HG03025 (cell line): ENCODE data around the gene PRSS37.

Experiments
- ATAC-seq: cut with Tn5 transposase; IDR thresholded peaks from one replicate; pipeline ENCODE4 v1.9.1; 2021; ENCODE audit warnings: mild to moderate bottlenecking, moderate library complexity; ENCODE audit not compliant: unreplicated experiment, low FRiP score

PRSS37 gene

GRCh38 chr7:141789917-141790316 lies 51.4 kb downstream of the PRSS37 start, which contains the start of gene TAS2R5:
TAS2R5 (plus strand) TSS chr7:141790217; CDS start chr7:141790362, 145 bp downstream.
- ATAC-seq, result no peak

- ATAC-seq, result no peak
These were observed 53.0 kb downstream of the PRSS37 start for GRCh38 chr7:141788296-141788695.
